Pulmonary artery endothelial cell (primary cell): ENCODE results near the gene CRTAC1. TPM values are rescaled to one million over a fixed set of nuclear protein-coding genes. Genes with fewer than 3 reads are reported as not detected.

Experiments used
- DNase-seq: peaks from one replicate; pipeline ENCODE4 v3.0.0-alpha.2; 2011; ENCODE audit warnings: low read depth, low spot score
- total RNA-seq: library from RNA; depleted of rRNA; stranded (reverse); fragments of >200 nt; gene quantifications from 2 replicates; pipeline ENCODE4 v1.2.3, GENCODE V29; 2014

The CRTAC1 gene
- total RNA-seq, 1 donor from 2014 or later, result 4.9 TPM

DNA sequence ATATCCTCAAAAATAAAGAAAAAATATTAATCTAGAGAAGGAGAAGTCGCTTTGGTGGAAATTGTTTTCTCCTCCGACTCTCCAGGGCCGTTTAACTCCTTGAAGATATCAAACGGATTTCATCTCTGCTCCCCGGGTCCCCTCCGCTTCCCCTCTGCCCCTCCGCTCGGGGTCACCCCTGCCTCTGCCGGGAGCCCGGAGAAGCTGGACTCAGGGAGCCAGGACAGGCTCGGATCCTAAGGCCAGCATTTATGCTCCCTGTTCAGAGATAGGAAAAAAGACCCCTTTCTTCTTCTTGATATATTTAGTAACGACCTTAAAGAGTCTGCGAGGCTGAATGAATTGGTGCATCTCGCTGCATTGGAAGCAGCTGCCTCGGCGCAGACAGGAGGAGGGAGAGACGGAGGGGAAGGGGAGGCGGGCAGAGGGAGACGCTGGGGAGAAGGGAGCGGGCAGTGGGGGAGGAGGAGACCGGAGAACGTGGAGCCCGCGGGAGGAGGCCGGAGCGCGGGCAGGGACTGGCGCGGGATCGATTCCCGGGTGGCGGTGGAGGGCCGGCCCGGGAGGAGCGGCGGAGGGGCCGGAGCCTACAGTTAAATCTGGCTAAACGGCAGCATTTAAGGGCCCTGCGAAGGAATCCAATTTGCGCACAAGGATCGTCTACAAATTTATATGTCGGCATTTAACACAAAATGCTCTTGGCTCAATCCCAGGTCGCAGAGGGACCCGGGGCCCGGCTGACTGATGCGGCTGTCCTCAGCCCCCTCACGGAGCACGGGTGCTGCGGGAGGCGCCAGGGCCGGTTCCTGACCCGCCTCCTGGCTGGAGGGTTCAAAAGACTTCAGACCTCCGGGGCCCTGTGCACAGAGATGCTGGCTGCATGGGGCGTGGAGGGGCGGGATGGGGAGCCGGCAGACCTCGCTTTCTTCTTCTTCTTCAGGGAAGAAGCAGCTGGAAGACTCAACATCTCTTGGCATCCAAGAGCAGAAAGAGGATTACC is 55.6 kb downstream of the CRTAC1 start:
- DNase-seq, result no peak

DNA sequence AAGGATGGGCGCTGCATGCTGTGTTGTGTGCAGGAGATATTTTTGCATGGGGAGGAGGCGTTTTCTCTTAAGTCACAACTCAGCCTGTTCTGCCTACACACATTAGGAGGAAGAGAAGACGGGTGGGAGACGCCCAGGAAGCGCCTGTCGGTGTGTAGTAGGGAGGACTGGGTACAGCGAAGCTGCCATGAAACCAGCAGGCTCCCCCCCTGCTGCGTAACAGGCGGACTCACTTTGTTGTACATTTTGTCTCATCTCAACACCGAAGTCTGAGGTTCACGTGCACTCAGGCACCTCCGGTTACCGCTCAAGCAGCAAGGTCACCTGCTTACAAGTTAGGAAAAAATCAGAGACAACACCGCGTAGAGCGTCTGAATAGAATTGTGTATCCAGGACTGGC is 56.3 kb downstream of the CRTAC1 start:
- DNase-seq, result no peak

DNA sequence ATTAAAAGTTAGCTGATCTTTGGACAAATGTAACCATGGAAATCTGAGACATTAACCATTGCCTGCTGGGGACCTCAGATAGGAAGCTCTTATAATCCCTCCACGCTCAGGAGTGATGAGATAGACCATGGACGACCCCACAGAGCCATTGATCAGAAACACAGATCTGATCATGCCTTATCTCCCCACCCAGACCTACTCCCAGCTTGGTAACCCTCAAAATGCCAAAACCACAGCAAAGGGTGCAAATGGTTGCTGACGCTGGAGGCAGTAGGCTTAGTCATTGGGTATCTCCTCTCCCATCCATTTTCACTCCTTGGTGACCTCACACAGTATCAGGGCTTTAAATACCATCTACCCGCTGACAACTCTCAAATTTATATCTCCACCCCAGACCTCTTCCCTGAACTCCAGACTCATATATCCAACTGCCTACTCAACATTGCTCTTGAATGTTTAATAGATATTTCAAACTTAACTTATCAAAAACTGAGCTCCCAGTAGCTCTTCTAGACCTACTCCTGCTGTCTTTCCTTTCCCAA is 60.8 kb downstream of the CRTAC1 start:
- no peak for DNase-seq

DNA sequence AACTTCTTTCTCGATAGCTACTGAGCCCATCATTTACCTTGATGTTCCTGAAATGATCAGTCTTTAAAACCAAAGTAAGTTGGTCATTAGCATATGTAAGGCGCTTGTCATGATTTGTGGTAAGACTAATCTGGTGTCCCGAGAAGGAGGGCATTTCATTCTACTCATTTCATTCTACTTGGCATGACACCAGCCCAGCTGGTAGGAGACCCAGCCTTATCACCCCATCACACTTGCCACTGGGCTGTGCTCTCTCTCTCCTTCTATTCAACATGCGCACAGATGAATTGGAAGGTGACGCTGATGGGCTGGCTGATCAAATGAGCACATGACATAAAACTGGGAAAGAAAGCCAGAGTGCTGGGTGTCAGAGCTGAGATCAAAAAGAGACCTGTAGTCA is 65.7 kb downstream of the CRTAC1 start:
- DNase-seq, result no peak

DNA sequence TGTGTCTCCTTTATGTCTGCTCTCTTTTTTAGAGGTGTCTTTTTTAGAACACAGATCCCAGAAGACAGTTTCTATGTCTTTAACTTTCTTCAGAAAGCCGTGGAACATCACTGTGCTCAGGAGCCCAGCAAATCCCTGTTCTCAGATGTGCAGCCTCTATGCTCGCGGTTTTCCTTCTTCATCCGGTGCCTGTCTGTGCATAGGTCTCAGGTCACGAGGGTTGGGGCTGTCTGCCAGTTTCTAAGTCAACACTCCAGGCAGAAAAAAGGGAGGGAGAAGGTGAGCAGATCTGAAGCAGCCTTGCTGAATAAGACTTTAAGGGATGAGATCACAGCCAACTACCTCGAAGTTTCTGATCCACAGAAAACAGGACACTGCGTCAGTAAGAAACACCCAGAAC is 68.5 kb downstream of the CRTAC1 start:
- DNase-seq, result no peak

DNA sequence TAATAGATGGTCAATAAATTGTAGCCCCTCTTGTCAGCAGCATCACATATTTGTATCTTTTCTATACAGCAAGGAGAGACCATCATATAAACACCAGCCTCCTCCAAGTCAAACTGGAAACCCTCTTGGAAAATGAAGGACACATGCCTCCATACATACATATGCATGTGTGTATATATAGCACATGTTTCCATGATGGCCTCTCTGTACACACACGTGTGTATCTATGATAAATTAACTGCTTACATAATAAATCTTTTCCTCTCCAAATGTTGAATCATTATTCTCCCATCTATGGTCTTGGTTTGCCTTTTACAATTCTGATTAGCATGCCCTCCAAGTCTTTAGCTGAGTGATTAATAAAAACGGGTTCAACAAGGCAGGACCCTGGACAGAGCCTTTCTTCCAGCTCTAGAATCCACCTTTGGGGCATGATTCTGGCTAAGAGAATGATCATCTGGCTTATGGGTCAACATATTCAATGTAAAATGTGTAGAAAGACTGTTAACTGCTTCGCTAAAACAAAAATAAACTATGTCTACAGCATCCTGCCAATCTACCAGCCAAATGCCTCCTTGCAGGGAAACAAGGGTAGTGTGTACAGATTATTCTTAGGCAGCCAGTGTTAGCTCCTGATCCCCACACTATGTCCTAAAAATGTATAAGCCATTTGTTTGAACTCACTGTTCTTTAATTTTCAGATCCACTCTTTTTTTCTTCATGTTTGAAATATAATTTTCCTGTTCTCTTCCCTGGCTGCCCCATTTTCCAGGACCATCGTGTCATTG is 70.0 kb downstream of the CRTAC1 start:
- DNase-seq, result no peak

DNA sequence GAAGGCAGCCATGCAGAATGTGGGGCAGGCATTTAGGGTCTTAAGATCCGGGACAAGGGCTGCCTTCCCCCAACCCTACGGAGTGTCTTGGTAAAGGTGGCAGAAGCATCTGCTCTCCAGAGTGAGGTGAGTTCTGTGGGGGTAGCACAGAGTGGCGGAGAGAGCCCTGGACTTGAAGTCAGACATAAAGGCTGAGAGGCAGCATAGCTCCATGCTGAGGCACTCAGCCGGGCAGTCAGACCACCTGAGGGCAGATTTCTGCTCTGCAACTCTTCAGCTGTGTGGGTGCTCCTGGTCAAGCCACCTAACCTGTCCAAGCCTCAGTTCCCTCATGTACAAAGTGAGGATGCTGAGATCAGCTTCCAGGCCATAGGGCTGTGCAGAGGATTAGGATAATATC is 81.0 kb downstream of the CRTAC1 start:
- no peak for DNase-seq

DNA sequence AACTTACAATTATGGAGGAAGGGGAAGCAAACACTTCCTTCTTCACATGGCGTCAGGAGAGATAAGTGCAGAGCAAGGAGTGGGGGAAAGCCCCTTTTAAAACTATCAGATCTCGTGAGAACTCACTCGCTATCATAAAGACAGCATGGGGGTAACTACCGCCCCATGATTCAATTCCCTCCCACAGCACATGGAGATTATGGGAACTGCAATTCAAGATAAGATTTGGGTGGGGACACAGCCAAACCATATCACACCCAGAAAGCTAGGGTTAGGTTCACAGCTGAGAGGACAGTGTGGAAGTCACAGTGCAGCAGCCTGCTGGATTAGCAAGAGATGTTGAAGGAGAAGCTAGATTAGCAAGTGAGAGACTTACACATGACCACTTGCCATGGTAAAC is 81.6 kb downstream of the CRTAC1 start:
- DNase-seq, result no peak

DNA sequence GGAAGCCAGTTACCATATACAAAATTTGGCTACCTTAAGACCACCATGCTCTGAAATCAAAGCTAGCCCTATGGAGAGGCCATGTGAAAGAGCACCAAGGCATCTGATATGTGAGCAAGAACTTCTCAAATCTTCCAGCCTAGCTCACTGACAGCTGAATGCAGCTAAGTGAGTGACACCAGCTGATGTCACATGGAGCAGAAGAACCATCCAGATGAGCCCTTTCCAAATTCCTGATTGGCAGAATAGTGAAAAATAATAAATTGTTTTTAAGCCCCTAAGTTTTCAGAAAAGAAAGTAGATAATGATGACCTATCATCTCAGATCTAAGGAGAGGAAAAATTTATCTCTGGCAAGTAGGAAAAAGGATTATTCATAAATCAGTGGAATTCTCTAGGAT is 85.6 kb downstream of the CRTAC1 start:
- no peak for DNase-seq

DNA sequence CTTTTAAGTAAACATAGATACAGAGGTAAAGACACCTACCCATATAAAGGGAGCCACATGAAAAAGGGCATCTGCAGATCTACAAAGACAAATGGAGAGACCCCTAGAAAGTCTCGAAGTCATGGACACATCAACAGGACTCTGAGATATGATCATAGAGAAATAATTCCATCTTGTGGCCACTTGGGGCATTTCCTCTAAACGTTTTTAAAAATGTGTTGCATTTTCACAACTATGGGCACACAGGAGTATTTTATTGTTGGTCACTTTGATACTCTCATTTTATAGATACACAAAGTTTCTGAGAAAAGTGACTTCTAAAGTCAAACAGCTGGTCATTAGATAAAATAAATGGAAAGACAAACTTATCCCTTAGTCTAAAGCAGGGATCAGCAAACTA is 87.1 kb downstream of the CRTAC1 start:
- no peak for DNase-seq

DNA sequence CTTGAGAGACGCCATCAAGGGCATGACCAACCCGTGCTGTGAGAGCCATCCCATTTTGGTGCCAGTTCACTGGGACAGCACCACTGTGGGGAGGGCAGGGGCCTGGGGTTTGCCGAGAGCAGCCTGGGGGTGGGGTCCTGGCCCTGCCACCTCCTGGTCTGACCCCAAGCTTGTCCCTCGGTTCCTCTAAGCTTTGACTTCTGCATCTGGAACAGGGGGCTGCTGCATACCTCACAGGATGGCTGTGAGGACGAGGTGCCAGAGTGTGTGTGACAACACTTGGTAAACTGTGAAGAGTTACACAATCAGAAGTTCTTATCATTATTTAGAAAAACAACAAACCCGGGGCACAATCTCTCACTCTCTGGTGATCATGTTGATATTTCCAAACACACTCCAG is 89.9 kb downstream of the CRTAC1 start:
- DNase-seq, result no peak

DNA sequence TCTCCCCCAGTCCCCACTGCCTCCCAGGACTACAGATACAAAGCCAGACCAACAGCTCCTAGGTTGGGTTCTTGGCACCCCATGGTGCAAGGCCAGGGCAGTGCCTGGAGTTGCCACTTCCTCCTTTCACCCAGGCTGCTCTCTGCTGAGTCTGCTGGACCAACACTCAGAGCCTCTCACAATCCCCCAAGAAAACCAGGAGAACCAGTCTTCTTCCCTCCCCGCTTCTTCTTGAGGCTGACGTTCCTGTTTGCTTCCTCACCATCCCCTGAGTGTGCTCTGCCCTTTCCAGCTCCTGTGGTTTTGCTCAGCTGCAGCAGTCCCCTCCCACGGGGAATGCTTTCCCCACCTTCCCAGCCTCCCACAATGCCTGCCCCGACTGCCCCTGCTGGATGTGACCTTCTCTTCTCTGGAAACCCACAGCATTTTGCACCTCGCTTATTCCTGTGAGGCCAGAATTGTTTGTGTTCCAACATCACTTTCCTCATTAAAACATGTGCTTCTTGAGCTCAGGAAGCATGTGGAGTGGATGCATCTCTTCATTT is 90.9 kb downstream of the CRTAC1 start:
- no peak for DNase-seq

DNA sequence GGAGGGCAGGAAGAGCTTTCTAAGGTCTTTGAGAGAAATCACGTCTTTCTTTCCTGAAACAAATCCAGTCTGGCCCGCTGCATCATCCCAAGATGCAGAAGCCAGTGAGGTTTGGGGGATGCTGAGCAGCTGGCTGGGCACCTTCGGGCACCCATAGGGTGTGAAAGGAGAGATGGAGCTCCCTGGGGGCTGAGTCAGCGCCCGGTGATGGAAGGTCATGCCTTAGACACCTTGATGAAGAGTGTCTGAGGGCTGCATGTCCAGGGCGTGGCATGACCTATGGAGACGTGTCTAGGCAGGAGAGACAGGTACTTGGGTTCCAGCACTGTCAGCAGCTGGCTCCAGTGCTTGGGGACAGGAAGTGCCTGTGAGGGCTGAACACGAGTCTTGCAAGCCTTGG is 92.5 kb downstream of the CRTAC1 start:
- no peak for DNase-seq

DNA sequence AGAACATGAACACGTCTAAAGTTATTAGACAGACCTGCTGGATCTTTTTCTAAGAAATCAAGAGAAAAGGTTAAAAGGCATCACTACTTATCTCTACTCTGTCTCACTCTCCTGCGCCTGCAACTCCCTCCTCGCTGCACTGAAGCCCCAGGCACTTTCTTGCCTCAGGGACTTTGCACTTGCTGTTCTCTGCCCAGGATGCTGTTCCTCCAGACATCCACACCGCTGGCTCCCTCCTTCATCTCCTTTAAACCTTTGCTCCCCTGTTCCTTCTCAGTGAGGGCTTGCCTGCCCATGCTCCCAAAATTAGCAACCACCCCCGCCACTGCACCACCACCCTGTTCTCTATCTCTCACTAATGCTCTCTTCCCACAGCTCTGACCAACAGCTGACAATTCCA is 93.4 kb downstream of the CRTAC1 start:
- DNase-seq, result no peak

DNA sequence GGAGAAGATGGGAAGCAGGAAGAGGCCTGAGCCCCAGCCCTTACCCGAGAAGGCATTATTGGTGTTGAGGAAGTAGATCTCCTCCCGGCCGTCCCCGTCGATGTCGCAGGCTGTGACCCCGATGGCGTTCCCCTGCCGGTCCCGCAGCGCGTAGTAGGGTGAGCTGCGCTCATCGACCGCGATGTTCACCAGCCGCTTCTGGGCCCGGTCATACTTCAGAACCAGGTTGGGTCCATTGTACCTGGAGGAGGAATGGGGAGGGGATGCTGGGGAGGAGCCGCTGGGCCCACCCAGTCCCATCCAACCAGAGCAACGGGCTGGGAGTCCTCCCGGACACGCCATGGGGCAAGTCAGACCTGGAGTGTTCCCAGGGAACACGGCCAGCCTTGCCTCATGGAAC is 94.3 kb downstream of the CRTAC1 start:
- DNase-seq, result no peak

DNA sequence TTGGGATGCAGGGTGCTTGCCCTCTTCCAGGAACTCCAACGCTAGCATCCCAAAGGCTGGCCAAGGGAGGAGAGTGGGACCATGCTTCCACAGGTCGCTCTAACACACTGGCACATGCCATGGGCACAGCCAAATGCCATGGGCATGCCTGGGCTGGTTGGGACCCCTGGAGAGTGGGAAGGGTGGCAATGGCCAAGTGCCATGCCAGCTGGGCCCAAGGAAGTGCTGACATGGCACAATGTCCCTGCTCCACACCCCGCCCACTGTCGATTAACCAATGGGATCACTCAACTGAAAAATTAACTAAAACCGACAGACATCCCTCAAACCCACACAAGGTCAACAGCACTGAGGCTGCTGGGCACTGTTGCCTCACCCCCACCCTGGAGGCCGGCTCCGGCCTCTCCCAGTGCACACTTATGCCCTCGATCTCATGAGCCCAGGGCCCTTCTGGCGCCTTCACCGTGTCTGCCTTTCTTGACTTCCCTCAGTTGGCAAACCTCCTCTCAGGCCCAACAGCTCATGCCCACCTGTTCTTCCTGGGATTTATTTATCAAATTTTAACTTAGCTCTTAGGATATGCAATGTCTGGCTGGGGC is 97.4 kb downstream of the CRTAC1 start:
- DNase-seq, result no peak

DNA sequence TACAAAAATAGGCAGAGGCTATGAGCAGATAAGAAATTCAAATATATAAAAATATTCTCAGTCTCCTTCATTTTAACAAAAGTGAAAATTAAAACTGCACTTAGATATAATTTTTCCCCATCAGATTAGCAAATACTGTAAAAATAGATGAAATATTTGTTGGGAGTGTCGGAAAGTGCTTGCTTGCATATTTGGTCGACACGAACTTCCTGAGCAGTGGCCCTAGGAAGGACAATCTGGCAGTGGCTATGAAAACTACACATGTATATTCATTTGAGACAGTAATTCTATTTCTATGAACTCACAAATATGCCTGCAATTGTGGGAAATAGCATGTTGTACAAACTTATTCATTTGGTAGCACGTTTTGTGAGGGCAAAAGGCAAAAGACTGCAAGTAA is 99.4 kb downstream of the CRTAC1 start:
- DNase-seq, result no peak

DNA sequence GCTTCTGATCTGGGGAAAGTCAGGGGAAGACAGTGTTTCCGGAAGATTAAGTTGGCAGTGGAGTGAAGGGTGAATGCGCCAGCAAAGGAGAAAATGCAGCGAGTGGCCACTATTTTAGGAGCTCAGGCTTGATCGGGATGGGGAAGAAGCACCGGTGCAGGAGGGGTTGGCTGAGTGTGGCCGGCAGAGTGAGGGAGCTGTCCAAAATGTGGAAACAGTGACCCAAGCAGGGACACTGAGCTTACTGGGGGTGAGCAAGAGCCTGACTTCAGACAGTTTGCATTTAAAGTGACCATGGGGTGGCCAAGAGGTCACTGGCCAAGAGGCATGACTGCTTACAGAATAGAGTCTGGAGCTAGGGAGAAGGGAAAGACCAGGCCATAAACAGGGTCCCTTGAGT is 101.5 kb downstream of the CRTAC1 start:
- DNase-seq, result no peak

DNA sequence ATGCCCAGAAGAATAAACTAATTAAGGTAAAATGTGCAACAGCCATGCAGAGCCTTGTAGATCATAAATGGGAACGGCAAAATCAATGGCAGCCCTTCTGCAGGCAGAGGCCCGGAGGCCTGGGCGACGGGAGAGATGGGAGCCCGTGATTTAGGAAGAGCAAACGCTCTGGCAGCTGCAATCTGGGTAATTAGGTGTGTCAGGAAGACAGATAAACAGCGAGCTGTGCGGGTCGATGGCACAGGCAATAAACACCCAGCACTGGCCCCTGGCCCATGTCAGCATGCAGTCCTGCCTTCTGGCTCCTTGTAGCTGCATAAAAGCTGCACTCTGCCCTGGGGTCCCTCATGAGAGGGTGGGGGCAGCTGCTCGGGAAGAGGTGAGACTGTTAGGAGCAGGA is 102.8 kb downstream of the CRTAC1 start:
- no peak for DNase-seq

DNA sequence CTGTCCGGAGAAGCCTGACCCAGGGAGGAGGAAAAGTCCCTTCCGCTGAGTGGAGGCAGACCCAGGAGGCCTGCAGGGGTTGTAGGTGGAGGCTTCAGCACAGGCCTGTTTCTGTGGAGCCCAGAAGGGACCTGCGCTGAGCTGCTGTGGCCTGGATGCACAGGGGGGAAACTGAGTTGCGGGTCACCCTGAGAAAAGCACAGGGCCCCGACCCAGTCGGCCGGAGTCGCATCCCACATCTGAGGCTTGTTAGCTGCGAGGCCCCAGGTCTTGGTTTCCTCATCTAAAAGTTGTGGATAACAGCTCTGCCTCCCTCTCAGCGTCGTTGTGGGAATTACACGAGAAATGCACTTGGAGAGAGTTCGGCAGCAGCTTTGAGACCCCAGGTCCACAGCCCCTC is 104.4 kb downstream of the CRTAC1 start:
- no peak for DNase-seq

DNA sequence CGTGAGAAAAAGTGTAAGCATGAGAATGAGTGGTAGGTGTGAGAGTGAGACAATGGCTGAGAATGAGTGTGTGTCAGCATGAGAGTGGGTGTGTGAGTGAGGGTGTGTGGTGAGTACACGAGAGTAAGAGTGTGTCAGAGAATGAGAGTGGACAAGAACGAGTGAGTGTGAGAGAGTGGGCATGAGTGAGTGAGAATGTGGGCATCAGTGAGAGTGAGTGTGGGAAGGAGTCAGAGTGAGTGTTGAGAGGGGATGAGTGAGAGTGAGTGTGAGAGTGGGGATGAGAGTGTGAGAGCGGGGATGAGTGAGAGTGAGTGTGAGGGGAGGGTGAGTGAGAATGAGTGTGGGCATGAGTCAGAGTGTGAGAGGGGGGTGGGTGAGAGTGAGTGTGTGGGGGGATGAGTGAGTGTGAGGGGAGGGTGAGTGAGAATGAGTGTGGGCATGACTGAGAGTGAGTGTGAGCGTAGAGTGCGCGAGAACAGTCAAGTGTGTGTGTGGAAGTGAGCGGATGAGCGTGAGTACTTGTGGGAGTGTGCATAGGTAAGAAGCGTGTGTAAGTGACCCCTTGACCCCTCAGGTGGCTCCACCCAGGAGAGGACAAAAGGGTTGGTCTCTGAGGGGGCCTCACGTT is 105.0 kb downstream of the CRTAC1 start:
- no peak for DNase-seq
